ENCODE results near the gene MYL7. TPM values are rescaled to one million over a fixed set of nuclear protein-coding genes. Genes with fewer than 3 reads are reported as not detected.

Gene MYL7
- total and polyA plus RNA-seq, 9 of the 15 experiments (the other 6 are each of a cell fraction or from before 2014, with no cell fraction given) = not detected

GRCh38 chr7:44112997-44113763 is 28.0 kb downstream of the MYL7 start (continued):
- no peak for TF ChIP-seq MCM5 (IDR thresholded peaks at IDR 0.05; ENCODE audit: low read depth)
- TF ChIP-seq JUND (IDR thresholded peaks at IDR 0.05; ENCODE audit: borderline replicate concordance, low read depth, low read length) = no peak
- TF ChIP-seq JUND (tag; IDR thresholded peaks at IDR 0.05; ENCODE audit: borderline replicate concordance, low read depth, low read length) = 0 out of 3 replicates have a peak, but pooled peaks have one; percentile 1
- no peak for TF ChIP-seq BRD9 (IDR thresholded peaks at IDR 0.05; ENCODE audit: low read depth, partially characterized antibody)
- TF ChIP-seq FOXK1 (CRISPR knock-in tag; IDR thresholded peaks at IDR 0.05; ENCODE audit: borderline replicate concordance) = no peak
- TF ChIP-seq POLR2G (IDR thresholded peaks at IDR 0.05; ENCODE audit: low read depth, low read length) = peak; percentile 69
- peak; percentile 4 for TF ChIP-seq MEIS2 (IDR thresholded peaks at IDR 0.05; ENCODE audit: partially characterized antibody)
- no peak for TF ChIP-seq TFAM (CRISPR knock-in tag; conservative IDR thresholded peaks at IDR 0.05)
- TF ChIP-seq MYNN (IDR thresholded peaks at IDR 0.05) = 0 out of 2 replicates have a peak, but pooled peaks have one; percentile 12
- no peak for TF ChIP-seq MYNN (CRISPR knock-in tag; IDR thresholded peaks at IDR 0.05)
- TF ChIP-seq KAT7 (CRISPR knock-in tag; IDR thresholded peaks at IDR 0.05; ENCODE audit: borderline replicate concordance) = no peak
- TF ChIP-seq POLR2AphosphoS2 (IDR thresholded peaks at IDR 0.05; ENCODE audit: low read length) = peak; percentile 84
- no peak for TF ChIP-seq ERF (CRISPR knock-in tag; IDR thresholded peaks at IDR 0.05)
- TF ChIP-seq ZNF398 (CRISPR knock-in tag; IDR thresholded peaks at IDR 0.05) = no peak
- no peak for TF ChIP-seq ZBTB26 (CRISPR knock-in tag; IDR thresholded peaks at IDR 0.05)
- TF ChIP-seq HEY1 (CRISPR knock-in tag; IDR thresholded peaks at IDR 0.05; ENCODE audit: borderline replicate concordance) = no peak
- no peak for TF ChIP-seq KHSRP (IDR thresholded peaks at IDR 0.05)
- no peak for TF ChIP-seq TSHZ1 (CRISPR knock-in tag; IDR thresholded peaks at IDR 0.05)
- TF ChIP-seq RAD51 (IDR thresholded peaks at IDR 0.05; ENCODE audit: borderline replicate concordance, low read depth) = no peak
- TF ChIP-seq SP2 (IDR thresholded peaks at IDR 0.05; ENCODE audit: extremely low read depth, low read depth, low read length, poor library complexity, severe bottlenecking) = no peak
- TF ChIP-seq HNRNPLL (IDR thresholded peaks at IDR 0.05; ENCODE audit: low read depth, low read length, poor library complexity, severe bottlenecking) = no peak
